Measurements from ENCODE around the gene EHMT1. TPM values are rescaled to one million over a fixed set of nuclear protein-coding genes. Genes with fewer than 3 reads are reported as not detected.
"Not testable (repeated sequence)": the region's sequence is repeated elsewhere in the genome, so short reads cannot be mapped to it uniquely, and the experiment has no call there.

Gene EHMT1
- total RNA-seq, 2 experiments from 2014 or later, result 111 to 118 TPM

DNA sequence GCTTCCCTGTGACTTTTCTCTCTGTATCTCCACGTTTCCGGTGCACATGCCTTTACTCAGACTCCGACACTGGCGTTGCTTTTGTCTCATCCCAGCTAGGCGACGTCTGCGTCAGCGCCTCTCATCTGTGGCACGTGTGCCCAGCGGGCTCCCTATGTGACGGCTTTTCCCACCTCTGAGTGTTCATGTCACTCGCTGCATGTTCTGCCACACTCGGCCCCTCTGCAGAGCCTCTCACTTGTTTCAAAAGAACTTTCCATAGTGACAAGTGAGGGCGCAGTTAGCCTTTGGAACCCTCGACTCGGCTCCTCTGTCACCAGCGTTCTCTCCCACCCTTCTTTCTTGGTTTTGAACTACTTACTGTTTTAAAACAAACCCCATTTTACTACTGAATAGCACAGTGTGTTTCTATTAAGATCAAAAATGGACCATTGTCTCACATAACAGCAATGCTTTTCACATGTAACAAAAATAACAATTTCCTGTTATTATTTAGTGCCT lies 145.4 kb downstream of the EHMT1 start:
- Mint-ChIP-seq H3K27me3 (no peaks in the 10 kb centered on the region), H3K4me1 (peaks cover 3% of the 10 kb centered on the region)

GRCh38 chr9:137764981-137765380 lies 146.2 kb downstream of the EHMT1 start:
- no peaks in the 10 kb centered on the region for H3K27me3 Mint-ChIP-seq
- H3K36me3 Mint-ChIP-seq, result peaks cover 43% of the 10 kb centered on the region
- POLR2A ChIA-PET, result no interaction called here
- no peaks in the 10 kb centered on the region for H3K9me3 Mint-ChIP-seq
- DNase-seq, result no peak
- no peaks in the 10 kb centered on the region for H3K4me1 Mint-ChIP-seq
- no peak overlapping the region for H3K4me3 Mint-ChIP-seq
- ATAC-seq (ENCODE audit: low read depth), result no peak
- no peak overlapping the region for H3K27ac Mint-ChIP-seq

More for the DNA sequence above, 145.4 kb downstream of the EHMT1 start:
- POLR2A ChIA-PET, result no interaction called here
- DNase-seq, result no peak
- H3K36me3 Mint-ChIP-seq, result peaks cover 43% of the 10 kb centered on the region
- ATAC-seq (ENCODE audit: low read depth), result no peak
- H3K27ac Mint-ChIP-seq, result no peak overlapping the region
- H3K4me3 Mint-ChIP-seq, result no peak overlapping the region
- no peaks in the 10 kb centered on the region for H3K9me3 Mint-ChIP-seq

DNA sequence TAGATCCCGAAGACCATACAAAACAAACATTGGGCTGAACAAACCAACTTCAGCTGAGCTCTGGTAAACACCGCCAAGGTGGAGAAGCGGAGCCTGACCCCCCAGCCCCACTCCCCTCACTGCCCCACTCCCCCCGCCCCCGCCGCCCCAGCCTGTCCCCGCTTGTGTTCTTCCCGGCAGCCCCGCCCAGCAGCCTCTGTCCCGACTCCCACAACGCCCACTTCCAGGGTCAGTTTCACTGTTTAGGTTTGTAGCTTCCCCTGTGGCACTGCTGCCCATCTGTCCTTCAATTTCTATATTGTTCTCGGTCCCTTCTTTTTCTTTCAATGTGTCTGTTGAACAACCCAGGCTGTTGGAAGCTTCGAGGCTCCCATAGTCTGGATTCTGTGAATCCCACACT lies 146.7 kb downstream of the EHMT1 start:
- no peak overlapping the region for H3K4me3 Mint-ChIP-seq
- ATAC-seq (ENCODE audit: low read depth), result no peak
- no peaks in the 10 kb centered on the region for H3K9me3 Mint-ChIP-seq
- no peak for DNase-seq
- no peaks in the 10 kb centered on the region for H3K27me3 Mint-ChIP-seq
- no peaks in the 10 kb centered on the region for H3K4me1 Mint-ChIP-seq
- POLR2A ChIA-PET, result no interaction called here
- no peak overlapping the region for H3K27ac Mint-ChIP-seq
- peaks cover 45% of the 10 kb centered on the region for H3K36me3 Mint-ChIP-seq

GRCh38 chr9:137771580-137771979 lies 152.8 kb downstream of the EHMT1 start:
- ATAC-seq (ENCODE audit: low read depth) (no peak), DNase-seq (no peak)
- no peaks in the 10 kb centered on the region for H3K4me1 Mint-ChIP-seq
- H3K4me3 Mint-ChIP-seq, result no peak overlapping the region
- no peaks in the 10 kb centered on the region for H3K9me3 Mint-ChIP-seq
- peaks cover 34% of the 10 kb centered on the region for H3K36me3 Mint-ChIP-seq
- H3K27me3 Mint-ChIP-seq, result no peaks in the 10 kb centered on the region
- no peak overlapping the region for H3K27ac Mint-ChIP-seq
- POLR2A ChIA-PET, result no interaction called here

- Mint-ChIP-seq H3K4me3 (no peak overlapping the region), H3K36me3 (peaks cover 29% of the 10 kb centered on the region), H3K27ac (no peak overlapping the region), H3K27me3 (no peaks in the 10 kb centered on the region), H3K9me3 (no peaks in the 10 kb centered on the region), H3K4me1 (no peaks in the 10 kb centered on the region)
- POLR2A ChIA-PET, result no interaction called here
- ATAC-seq (ENCODE audit: low read depth) (no peak), DNase-seq (no peak)
These were observed 153.6 kb downstream of the EHMT1 start for GRCh38 chr9:137772281-137772873.

GRCh38 chr9:137774775-137775386 lies 156.1 kb downstream of the EHMT1 start:
- H3K4me3 Mint-ChIP-seq, result no peak overlapping the region
- POLR2A ChIA-PET, result no interaction called here
- H3K36me3 Mint-ChIP-seq, result peaks cover 23% of the 10 kb centered on the region
- ATAC-seq (ENCODE audit: low read depth) (no peak), DNase-seq (no peak)
- no peaks in the 10 kb centered on the region for H3K27me3 Mint-ChIP-seq
- H3K9me3 Mint-ChIP-seq, result no peaks in the 10 kb centered on the region
- no peaks in the 10 kb centered on the region for H3K4me1 Mint-ChIP-seq
- H3K27ac Mint-ChIP-seq, result no peak overlapping the region

DNA sequence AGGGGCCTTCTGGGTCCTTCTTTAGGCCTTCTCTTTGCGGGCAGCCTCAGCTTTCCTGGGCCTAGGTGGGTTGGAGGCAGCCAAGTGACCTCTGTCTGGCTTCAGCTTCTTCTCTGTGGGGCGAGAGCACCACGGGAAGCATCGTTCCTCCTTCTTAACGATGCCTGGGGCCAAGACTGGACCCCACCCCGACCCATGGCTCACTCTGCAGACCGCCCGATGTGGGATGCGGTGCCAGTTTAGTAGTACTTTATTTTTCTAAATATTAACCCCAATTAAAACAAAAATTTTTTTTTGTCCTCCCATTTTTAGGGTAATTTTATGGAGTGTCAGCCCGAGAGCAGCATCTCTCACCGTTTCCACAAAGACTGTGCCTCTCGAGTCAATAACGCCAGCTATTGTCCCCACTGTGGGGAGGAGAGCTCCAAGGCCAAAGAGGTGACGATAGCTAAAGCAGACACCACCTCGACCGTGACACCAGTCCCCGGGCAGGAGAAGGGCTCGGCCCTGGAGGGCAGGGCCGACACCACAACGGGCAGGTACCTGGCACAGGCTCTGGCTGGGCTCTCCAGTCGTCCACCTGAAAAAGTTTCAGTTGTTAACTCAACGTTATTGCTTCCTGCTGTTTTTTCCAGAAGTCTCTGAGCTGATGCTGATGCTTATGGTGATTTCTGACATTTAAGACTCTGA lies 157.6 kb downstream of the EHMT1 start:
- Mint-ChIP-seq H3K27me3 (no peaks in the 10 kb centered on the region), H3K4me3 (no peak overlapping the region), H3K4me1 (no peaks in the 10 kb centered on the region), H3K36me3 (peaks cover 8% of the 10 kb centered on the region), H3K9me3 (no peaks in the 10 kb centered on the region), H3K27ac (peak overlapping the region; percentile 58)
- DNase-seq (no peak), ATAC-seq (ENCODE audit: low read depth) (no peak)
- POLR2A ChIA-PET, result no interaction called here

DNA sequence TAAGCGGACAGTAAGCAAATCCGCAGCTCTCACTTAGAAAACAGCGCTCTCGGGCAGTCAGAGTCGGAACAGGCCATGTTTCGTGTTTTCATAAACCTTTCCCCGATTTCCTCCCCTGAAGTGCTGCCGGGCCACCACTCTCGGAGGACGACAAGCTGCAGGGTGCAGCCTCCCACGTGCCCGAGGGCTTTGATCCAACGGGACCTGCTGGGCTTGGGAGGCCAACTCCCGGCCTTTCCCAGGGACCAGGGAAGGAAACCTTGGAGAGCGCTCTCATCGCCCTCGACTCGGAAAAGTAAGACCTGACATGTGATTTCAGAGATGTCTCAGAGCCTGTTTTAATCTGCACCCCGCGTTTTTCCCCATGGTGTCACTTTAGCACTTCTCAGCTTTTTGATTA lies 159.0 kb downstream of the EHMT1 start:
- Mint-ChIP-seq H3K27me3 (no peaks in the 10 kb centered on the region), H3K4me3 (no peak overlapping the region), H3K27ac (no peak overlapping the region), H3K36me3 (peaks cover 12% of the 10 kb centered on the region), H3K9me3 (no peaks in the 10 kb centered on the region), H3K4me1 (peaks cover 3% of the 10 kb centered on the region)
- DNase-seq (no peak), ATAC-seq (ENCODE audit: low read depth) (no peak)
- POLR2A ChIA-PET, result no interaction called here

- H3K27ac Mint-ChIP-seq, result no peak overlapping the region
- H3K4me1 Mint-ChIP-seq, result peaks cover 7% of the 10 kb centered on the region
- no peaks in the 10 kb centered on the region for H3K9me3 Mint-ChIP-seq
- H3K4me3 Mint-ChIP-seq, result no peak overlapping the region
- no peak for DNase-seq
- peaks cover 18% of the 10 kb centered on the region for H3K36me3 Mint-ChIP-seq
- H3K27me3 Mint-ChIP-seq, result no peaks in the 10 kb centered on the region
- ATAC-seq (ENCODE audit: low read depth), result no peak
- POLR2A ChIA-PET, result no interaction called here
These were observed 159.5 kb downstream of the EHMT1 start for GRCh38 chr9:137778336-137778735.

- Mint-ChIP-seq H3K4me1 (peaks cover 7% of the 10 kb centered on the region), H3K4me3 (no peak overlapping the region), H3K9me3 (no peaks in the 10 kb centered on the region), H3K27me3 (no peaks in the 10 kb centered on the region), H3K27ac (no peak overlapping the region), H3K36me3 (peaks cover 18% of the 10 kb centered on the region)
- POLR2A ChIA-PET, result no interaction called here
- no peak for DNase-seq
- ATAC-seq (ENCODE audit: low read depth), result no peak
These were observed 160.1 kb downstream of the EHMT1 start for GRCh38 chr9:137778914-137779313.

DNA sequence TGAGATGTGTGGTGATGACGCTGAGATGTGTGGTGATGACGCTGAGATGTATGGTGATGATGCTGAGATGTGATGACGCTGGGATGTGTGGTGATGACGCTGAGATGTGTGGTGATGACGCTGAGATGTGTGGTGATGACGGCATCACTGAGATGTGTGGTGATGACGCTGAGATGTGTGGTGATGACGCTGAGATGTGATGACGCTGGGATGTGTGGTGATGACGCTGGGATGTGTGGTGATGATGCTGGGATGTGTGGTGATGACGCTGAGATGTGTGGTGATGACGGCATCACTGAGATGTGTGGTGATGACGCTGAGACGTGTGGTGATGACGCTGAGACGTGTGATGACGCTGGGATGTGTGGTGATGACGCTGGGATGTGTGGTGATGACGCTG lies 161.2 kb downstream of the EHMT1 start:
- H3K4me3 Mint-ChIP-seq; H3K27me3 Mint-ChIP-seq; H3K9me3 Mint-ChIP-seq; POLR2A ChIA-PET; H3K27ac Mint-ChIP-seq; DNase-seq; ATAC-seq (ENCODE audit: low read depth): not testable (repeated sequence)
- Mint-ChIP-seq H3K36me3 (peaks cover 23% of the 10 kb centered on the region), H3K4me1 (peaks cover 15% of the 10 kb centered on the region)

GRCh38 chr9:137781906-137782585 lies 163.2 kb downstream of the EHMT1 start:
- H3K36me3 Mint-ChIP-seq, result peaks cover 27% of the 10 kb centered on the region
- peak overlapping the region; percentile 15 for H3K27ac Mint-ChIP-seq
- peaks cover 16% of the 10 kb centered on the region for H3K4me1 Mint-ChIP-seq
- no peak for DNase-seq
- no peaks in the 10 kb centered on the region for H3K9me3 Mint-ChIP-seq
- ATAC-seq (ENCODE audit: low read depth), result no peak
- H3K27me3 Mint-ChIP-seq, result no peaks in the 10 kb centered on the region
- POLR2A ChIA-PET, result no interaction called here
- no peak overlapping the region for H3K4me3 Mint-ChIP-seq

GRCh38 chr9:137783521-137783920 lies 164.7 kb downstream of the EHMT1 start:
- Mint-ChIP-seq H3K9me3 (no peaks in the 10 kb centered on the region), H3K27ac (no peak overlapping the region), H3K27me3 (no peaks in the 10 kb centered on the region), H3K4me1 (peaks cover 16% of the 10 kb centered on the region), H3K4me3 (no peak overlapping the region), H3K36me3 (peaks cover 25% of the 10 kb centered on the region)
- POLR2A ChIA-PET, result no interaction called here
- no peak for DNase-seq
- no peak for ATAC-seq (ENCODE audit: low read depth)

DNA sequence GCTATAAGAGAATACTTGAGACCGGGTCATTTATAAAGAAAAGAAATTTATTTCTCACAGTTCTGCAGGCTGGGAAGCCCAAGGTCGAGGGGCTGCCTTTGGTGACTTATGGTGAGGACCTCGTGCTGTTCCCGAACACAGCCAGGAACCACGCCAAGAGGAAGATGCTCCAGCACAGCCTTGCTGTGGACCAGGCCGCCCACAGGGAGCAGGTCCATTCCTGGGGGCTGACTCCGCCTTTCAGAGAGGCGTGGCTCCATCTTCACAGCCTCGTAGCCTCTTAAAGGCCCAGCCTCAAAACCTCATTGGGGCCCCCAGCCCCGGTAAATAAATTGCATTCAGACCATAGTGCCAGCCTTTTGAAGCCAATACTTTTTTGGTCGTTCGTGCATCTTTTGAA lies 165.2 kb downstream of the EHMT1 start:
- Mint-ChIP-seq H3K9me3 (no peaks in the 10 kb centered on the region), H3K36me3 (peaks cover 21% of the 10 kb centered on the region), H3K27ac (no peak overlapping the region), H3K4me1 (peaks cover 16% of the 10 kb centered on the region), H3K4me3 (no peak overlapping the region), H3K27me3 (no peaks in the 10 kb centered on the region)
- DNase-seq, result no peak
- POLR2A ChIA-PET, result no interaction called here
- no peak for ATAC-seq (ENCODE audit: low read depth)
